ENCODE results near the gene KRT12.

- TF ChIP-seq EP300 (IDR thresholded peaks at IDR 0.05) (no peak), CTCF (IDR thresholded peaks at IDR 0.05) (no peak)
Measured at GRCh38 chr17:40817103-40817682, 49.8 kb downstream of the KRT12 start.

Measured in ovary (tissue), 3 donors.